Stomach (tissue), 4 donors: Measurements from ENCODE around the gene TBC1D20.

Experiments
- CTCF ChIP-seq, 7 experiments: fragments of 450-650 bp in 4 of 7; fragments of 200-600 bp in 3 of 7; sonication (generic) in 3 of 7; IDR thresholded peaks; one replicate each; pipeline ENCODE4 v1.5.1; 2016 to 2019; ENCODE audit warnings: antibody characterized with exemption in 7 of 7, control low read depth in 2 of 7, mild to moderate bottlenecking in 1 of 7
- EP300 ChIP-seq: sonication (generic); formaldehyde crosslinking; IDR thresholded peaks from one replicate; pipeline ENCODE4 v1.6.1; 2017; ENCODE audit warnings: antibody characterized with exemption
- POLR2A ChIP-seq, 4 donors: fragments of 450-650 bp; IDR thresholded peaks; one replicate each; pipeline ENCODE4 v1.6.1; 2016; ENCODE audit warnings: antibody characterized with exemption in 4 of 4, control low read depth in 2 of 4, mild to moderate bottlenecking in 1 of 4, moderate library complexity in 1 of 4
- POLR2AphosphoS5 ChIP-seq, 3 donors: sonication (generic); formaldehyde crosslinking; IDR thresholded peaks; one replicate each; pipeline ENCODE4 v1.6.1; 2016; ENCODE audit warnings: antibody characterized with exemption in 3 of 3

DNA sequence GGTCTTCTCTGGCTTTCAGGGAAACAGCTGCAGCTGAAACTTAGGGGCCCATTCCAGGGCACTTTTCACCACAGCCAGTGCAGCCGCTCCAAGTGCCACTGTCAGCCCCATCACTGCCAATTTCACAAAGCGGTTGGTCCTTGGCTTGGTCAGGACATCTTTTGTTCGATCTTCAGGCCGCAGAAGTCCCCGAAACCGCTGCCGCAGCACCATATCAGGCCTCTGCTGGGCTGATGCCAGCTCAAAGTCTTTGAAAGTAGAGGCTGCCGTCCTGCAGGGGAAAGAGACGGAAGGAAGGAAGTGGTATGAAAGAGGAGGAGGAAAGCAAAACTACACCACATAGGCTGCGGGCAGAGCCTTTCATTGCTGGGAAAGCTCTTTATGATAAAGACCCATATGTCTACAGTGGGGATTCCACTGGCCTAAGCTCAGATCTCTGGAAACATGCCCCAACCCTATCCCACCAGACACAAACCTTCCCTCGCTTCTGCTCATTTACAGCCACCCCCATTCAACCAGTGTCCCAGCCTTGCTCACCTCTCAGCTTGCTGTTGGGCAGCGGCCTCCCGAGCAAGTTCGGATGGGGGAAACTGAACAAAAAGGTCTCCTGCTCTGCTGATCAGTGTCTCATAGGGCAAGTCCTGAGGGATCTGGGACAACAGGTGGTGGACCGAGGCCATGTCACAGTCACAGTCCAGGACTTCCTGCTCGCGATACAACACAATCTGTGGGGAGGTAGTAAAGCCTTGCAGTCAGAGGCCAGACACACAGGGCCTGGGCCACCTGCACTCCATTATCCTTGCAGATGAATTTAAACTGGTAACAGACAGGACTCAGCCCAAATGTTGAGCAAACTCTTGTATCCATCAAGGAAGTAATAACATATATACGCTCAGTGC is 23.5 kb downstream of the TBC1D20 start:
- no peak for TF ChIP-seq CTCF (IDR thresholded peaks at IDR 0.05)
- no peak for TF ChIP-seq POLR2A (IDR thresholded peaks at IDR 0.05)
- no peak for TF ChIP-seq EP300
- no peak for TF ChIP-seq POLR2AphosphoS5 (IDR thresholded peaks at IDR 0.05)
